ENCODE results near the gene TEKT1. TPM values are rescaled to one million over a fixed set of nuclear protein-coding genes. Genes with fewer than 3 reads are reported as not detected.
"Not testable (repeated sequence)": the region's sequence is repeated elsewhere in the genome, so short reads cannot be mapped to it uniquely, and the experiment has no call there.

TEKT1 gene
- total RNA-seq = not detected
- polyA plus RNA-seq (2013, experiment 1 of 2) = not detected
- polyA plus RNA-seq (2013, experiment 2 of 2) = not detected
- long read RNA-seq, experiment 1 = 0 reads
- long read RNA-seq, experiment 2, partial matches to known transcripts = 0 of 1 reads
- long read RNA-seq, experiment 2, other reads (novel, unspliced or antisense) = 0 of 1 reads
- long read RNA-seq, experiment 3 = 0 reads
- long read RNA-seq, experiment 4 = 0 reads

DNA sequence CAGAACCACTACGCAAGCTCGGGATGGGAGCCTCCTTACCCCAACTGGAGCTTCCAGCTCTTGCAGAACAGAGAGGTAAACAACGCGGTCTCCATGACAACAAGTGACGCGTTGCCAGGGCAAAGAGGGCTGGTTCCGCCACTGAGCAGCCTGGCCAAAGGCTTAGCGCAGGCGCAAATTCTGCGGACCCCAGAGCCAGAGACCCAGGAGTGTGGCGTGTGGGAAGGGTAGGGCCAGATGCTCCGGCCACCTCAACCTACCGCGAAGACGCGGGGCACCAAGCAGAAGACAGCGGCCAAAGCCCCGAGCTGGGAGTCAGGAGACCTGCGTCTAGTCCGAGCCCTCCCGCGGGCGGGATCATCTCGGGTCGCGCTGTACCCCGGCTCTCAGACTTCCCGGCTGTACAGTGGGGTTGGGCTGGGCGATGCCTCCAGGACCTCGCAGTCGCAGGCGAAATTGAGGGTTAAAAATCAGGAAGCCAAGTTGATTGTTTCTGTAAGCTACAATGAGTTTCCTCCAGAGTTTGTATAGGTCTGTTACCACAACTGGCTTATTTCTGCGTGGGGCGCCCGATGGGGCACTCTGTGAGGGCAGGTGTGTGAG lies at the start of gene TEKT1:
Gene TEKT1 (minus strand): TSS at position 69 of the 603 bp plus-strand sequence. CDS start 1,353 bp downstream, outside the sequence.
- TF ChIP-seq, protein P1, sequence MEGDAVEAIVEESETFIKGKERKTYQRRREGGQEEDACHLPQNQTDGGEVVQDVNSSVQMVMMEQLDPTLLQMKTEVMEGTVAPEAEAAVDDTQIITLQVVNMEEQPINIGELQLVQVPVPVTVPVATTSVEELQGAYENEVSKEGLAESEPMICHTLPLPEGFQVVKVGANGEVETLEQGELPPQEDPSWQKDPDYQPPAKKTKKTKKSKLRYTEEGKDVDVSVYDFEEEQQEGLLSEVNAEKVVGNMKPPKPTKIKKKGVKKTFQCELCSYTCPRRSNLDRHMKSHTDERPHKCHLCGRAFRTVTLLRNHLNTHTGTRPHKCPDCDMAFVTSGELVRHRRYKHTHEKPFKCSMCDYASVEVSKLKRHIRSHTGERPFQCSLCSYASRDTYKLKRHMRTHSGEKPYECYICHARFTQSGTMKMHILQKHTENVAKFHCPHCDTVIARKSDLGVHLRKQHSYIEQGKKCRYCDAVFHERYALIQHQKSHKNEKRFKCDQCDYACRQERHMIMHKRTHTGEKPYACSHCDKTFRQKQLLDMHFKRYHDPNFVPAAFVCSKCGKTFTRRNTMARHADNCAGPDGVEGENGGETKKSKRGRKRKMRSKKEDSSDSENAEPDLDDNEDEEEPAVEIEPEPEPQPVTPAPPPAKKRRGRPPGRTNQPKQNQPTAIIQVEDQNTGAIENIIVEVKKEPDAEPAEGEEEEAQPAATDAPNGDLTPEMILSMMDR (conservative IDR thresholded peaks at IDR 0.05) = no peak
- H3K27me3 Mint-ChIP-seq (ENCODE audit: insufficient read depth) = peaks cover 66% of the 10 kb centered on the region
- Histone ChIP-seq H3K36me3 (ENCODE audit: control insufficient read depth, insufficient read depth, low read length) (no peaks in the 10 kb centered on the region), H3K4me3 (ENCODE audit: low read length) (peak within 1 kb of the TSS; percentile 75), H3K9me3 (ENCODE audit: control insufficient read depth, low read length) (no peaks in the 10 kb centered on the region), H3K27ac (ENCODE audit: low read depth, low read length) (no peak within 1 kb of the TSS), H3K4me1 (ENCODE audit: control insufficient read depth, insufficient read depth, low read length) (no peaks in the 10 kb centered on the region), H3K27me3 (ENCODE audit: control insufficient read depth, insufficient read depth, low read length, poor library complexity, severe bottlenecking) (peaks cover 87% of the 10 kb centered on the region), H3K9ac (ENCODE audit: extremely low read depth, low read length, poor library complexity, severe bottlenecking) (peak within 1 kb of the TSS; percentile 52)
- 5 to 7% methylated on average over 10 to 35 of the region's 35 CpGs for WGBS, 2 experiments (ENCODE audit: insufficient coverage in 1 of 2, insufficient read length in 1 of 2)
- peak; percentile 99 for DNase-seq
- H3K27ac Mint-ChIP-seq = peak within 1 kb of the TSS; percentile 72
- H3K9me3 Mint-ChIP-seq = no peaks in the 10 kb centered on the region
- peaks cover 6% of the 10 kb centered on the region for H3K4me1 Mint-ChIP-seq
- H3K36me3 Mint-ChIP-seq (ENCODE audit: low read depth) = no peaks in the 10 kb centered on the region
- peak within 1 kb of the TSS; percentile 64 for H3K4me3 Mint-ChIP-seq

DNA sequence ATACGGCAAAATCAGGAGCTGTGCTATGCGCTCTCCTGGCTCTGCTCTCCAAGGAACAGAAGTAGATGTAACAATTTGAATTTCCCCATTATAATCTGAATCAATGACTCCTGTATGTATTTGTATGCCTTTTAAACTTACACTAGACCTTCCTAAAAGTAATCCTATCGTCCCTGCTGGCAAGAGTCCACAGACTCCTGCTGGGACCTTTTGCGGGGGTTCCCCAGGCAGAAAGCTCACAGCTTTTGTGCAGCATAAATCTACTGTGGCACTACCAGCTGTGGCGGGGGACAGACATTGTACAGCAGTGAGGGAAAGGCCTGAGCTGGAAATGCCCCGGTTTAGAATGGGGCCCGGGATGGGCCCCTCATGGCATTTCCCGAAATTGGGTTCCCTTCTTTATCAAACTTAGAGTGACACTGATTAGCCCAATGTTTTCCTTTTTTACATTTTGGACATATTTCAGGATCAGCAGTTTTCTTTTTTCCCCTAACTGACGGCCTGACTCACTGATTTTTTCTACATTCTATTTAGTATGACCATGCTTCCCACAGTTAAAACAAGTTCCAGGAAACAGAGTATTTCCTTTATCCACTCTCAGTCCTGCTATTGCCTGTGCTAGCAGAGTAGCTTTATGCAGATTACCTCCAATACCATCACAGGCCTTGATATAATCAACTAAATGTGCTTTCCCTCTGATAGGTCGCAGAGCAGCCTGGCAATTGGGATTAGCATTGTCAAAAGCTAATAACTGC lies 47.9 kb upstream of the TEKT1 start:
- not testable (repeated sequence) for H3K27ac ChIP-seq (ENCODE audit: low read depth, low read length); H3K4me1 ChIP-seq (ENCODE audit: control insufficient read depth, insufficient read depth, low read length); H3K27me3 Mint-ChIP-seq (ENCODE audit: insufficient read depth); DNase-seq; H3K9ac ChIP-seq (ENCODE audit: extremely low read depth, low read length, poor library complexity, severe bottlenecking); H3K4me3 Mint-ChIP-seq; H3K36me3 ChIP-seq (ENCODE audit: control insufficient read depth, insufficient read depth, low read length); H3K27me3 ChIP-seq (ENCODE audit: control insufficient read depth, insufficient read depth, low read length, poor library complexity, severe bottlenecking); H3K4me3 ChIP-seq (ENCODE audit: low read length)
- H3K9me3 Mint-ChIP-seq = peaks cover 52% of the 10 kb centered on the region
- peaks cover 36% of the 10 kb centered on the region for H3K9me3 ChIP-seq (ENCODE audit: control insufficient read depth, low read length)
- H3K4me1 Mint-ChIP-seq = peaks cover 20% of the 10 kb centered on the region
- WGBS, 2 experiments (ENCODE audit: insufficient coverage in 1 of 2, insufficient read length in 1 of 2) = 90 to 94% methylated on average over 5 to 10 of the region's 10 CpGs
- peaks cover 35% of the 10 kb centered on the region for H3K36me3 Mint-ChIP-seq (ENCODE audit: low read depth)
- H3K27ac Mint-ChIP-seq = peak overlapping the region; percentile 4

DNA sequence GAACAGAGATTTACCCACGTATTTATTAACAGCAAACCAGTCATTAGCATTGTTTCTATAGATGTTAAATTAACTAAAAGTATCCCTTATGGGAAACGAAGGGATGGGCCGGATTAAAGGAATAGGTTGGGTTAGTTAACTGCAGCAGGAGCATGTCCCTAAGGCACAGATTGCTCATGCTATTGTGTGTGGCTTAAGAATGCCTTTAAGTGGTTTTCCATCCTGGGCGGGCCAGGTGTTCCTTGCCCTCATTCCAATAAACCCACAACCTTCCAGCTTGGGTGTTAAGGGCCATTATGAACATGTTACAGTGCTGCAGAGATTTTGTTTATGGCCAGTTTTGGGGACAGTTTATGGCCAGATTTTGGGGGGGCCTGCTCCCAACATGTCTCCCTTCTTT lies 43.7 kb upstream of the TEKT1 start:
- WGBS, 2 experiments (ENCODE audit: insufficient coverage in 1 of 2, insufficient read length in 1 of 2) = 87 to 91% methylated on average over 3 of the region's 4 CpGs
- DNase-seq = not testable (repeated sequence)

DNA sequence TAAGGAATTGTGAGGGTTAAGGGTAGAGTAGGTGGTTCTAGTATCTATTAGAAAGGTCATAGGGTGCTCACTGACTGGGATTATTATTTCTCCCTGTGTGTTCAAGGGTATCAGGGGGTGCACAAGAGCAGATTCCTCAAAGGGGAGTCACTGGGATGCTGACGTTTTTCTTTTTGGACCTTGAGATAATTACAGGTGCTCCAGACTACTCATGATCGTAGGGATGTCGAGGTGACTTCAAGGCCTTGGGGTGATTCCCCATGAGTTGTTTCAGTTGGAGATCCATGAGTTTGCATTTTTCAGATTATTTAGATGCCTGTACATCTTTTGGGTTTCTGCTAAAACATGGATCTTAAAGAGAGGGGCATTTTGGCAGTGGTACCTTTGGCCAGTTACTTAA lies 41.4 kb upstream of the TEKT1 start:
- peaks cover under 1% of the 10 kb centered on the region for H3K4me1 ChIP-seq (ENCODE audit: control insufficient read depth, insufficient read depth, low read length)
- peaks cover 11% of the 10 kb centered on the region for H3K4me1 Mint-ChIP-seq
- H3K36me3 ChIP-seq (ENCODE audit: control insufficient read depth, insufficient read depth, low read length) = no peaks in the 10 kb centered on the region
- peaks cover 26% of the 10 kb centered on the region for H3K36me3 Mint-ChIP-seq (ENCODE audit: low read depth)
- peaks cover 13% of the 10 kb centered on the region for H3K27me3 ChIP-seq (ENCODE audit: control insufficient read depth, insufficient read depth, low read length, poor library complexity, severe bottlenecking)
- TF ChIP-seq, protein P1 (conservative IDR thresholded peaks at IDR 0.05) = no peak
- no peak overlapping the region for H3K4me3 ChIP-seq (ENCODE audit: low read length)
- peaks cover 24% of the 10 kb centered on the region for H3K9me3 Mint-ChIP-seq
- peaks cover 6% of the 10 kb centered on the region for H3K9me3 ChIP-seq (ENCODE audit: control insufficient read depth, low read length)
- no peak overlapping the region for H3K4me3 Mint-ChIP-seq
- DNase-seq = no peak
- H3K27me3 Mint-ChIP-seq (ENCODE audit: insufficient read depth) = peaks cover 7% of the 10 kb centered on the region
- 91 to 93% methylated on average over 3 of the region's 3 CpGs for WGBS, 2 experiments (ENCODE audit: insufficient coverage in 1 of 2, insufficient read length in 1 of 2)
- no peak overlapping the region for H3K27ac ChIP-seq (ENCODE audit: low read depth, low read length)
- H3K27ac Mint-ChIP-seq = no peak overlapping the region
- no peak overlapping the region for H3K9ac ChIP-seq (ENCODE audit: extremely low read depth, low read length, poor library complexity, severe bottlenecking)

More for the DNA sequence above, 43.7 kb upstream of the TEKT1 start:
- not testable (repeated sequence) for H3K4me1 ChIP-seq (ENCODE audit: control insufficient read depth, insufficient read depth, low read length); H3K9ac ChIP-seq (ENCODE audit: extremely low read depth, low read length, poor library complexity, severe bottlenecking); H3K27ac Mint-ChIP-seq; H3K27ac ChIP-seq (ENCODE audit: low read depth, low read length); H3K36me3 ChIP-seq (ENCODE audit: control insufficient read depth, insufficient read depth, low read length); H3K27me3 ChIP-seq (ENCODE audit: control insufficient read depth, insufficient read depth, low read length, poor library complexity, severe bottlenecking); H3K4me3 Mint-ChIP-seq; H3K4me3 ChIP-seq (ENCODE audit: low read length); H3K27me3 Mint-ChIP-seq (ENCODE audit: insufficient read depth)
- Mint-ChIP-seq H3K4me1 (peaks cover 20% of the 10 kb centered on the region), H3K36me3 (ENCODE audit: low read depth) (peaks cover 28% of the 10 kb centered on the region), H3K9me3 (peaks cover 32% of the 10 kb centered on the region)
- H3K9me3 ChIP-seq (ENCODE audit: control insufficient read depth, low read length) = peaks cover 12% of the 10 kb centered on the region

All from endodermal cell (in vitro differentiated cells).